Keratinocyte (primary cell): Measurements from ENCODE around the gene GALR1.

Experiments used
- CTCF ChIP-seq, 3 experiments: IDR thresholded peaks in 1 of 3; conservative IDR thresholded peaks in 1 of 3; optimal IDR thresholded peaks in 1 of 3; 2 replicates in 2 of 3; 3 replicates in 1 of 3; pipeline versions ENCODE3 to v1.5.1; 2011; ENCODE audit warnings: low read length in 3 of 3, mild to moderate bottlenecking in 3 of 3, moderate library complexity in 2 of 3, control low read depth in 1 of 3, inconsistent platforms in 1 of 3; ENCODE audit not compliant: insufficient read depth in 2 of 3; ENCODE audit errors: extremely low read depth in 1 of 3
- EZH2 ChIP-seq: IDR thresholded peaks from one replicate; pipeline ENCODE4 v1.6.1; 2012; ENCODE audit warnings: inconsistent platforms, mild to moderate bottlenecking, low read length, moderate library complexity

GRCh38 chr18:77267969-77268368, 18.3 kb downstream of the GALR1 start:
- no peak for TF ChIP-seq CTCF (optimal IDR thresholded peaks at IDR 0.05 in 1 of 3, IDR thresholded peaks at IDR 0.05 in 1 of 3, conservative IDR thresholded peaks at IDR 0.05 in 1 of 3; ENCODE audit: extremely low read depth in 1 of 3, insufficient read depth in 2 of 3, low read length in 3 of 3)
- TF ChIP-seq EZH2, result no peak
